PC-3 (cell line): ENCODE measurements around the gene CIB4. TPM values are rescaled to one million over a fixed set of nuclear protein-coding genes. Genes with fewer than 3 reads are reported as not detected.

Source experiments
- ATAC-seq: fragments of 200-7000 bp; cut with Tn5 transposase; 2 replicates; pipeline ENCODE4 v1.9.1; 2020; ENCODE audit warnings: mild to moderate bottlenecking, moderate library complexity
- BruUV-seq: library from RNA; stranded (reverse); fragments of 400-500 nt; replicated peaks from 2 replicates; lab custom pipeline; 2021; lab: Mats Ljungman, UMichigan
- CTCF ChIA-PET: fragments of 300-600 bp; sonication (Branson Sonifier 250); formaldehyde crosslinking; loops from one replicate; lab custom pipeline; 2022; ENCODE audit warnings: antibody characterized with exemption; lab: Charles Lee
- POLR2A ChIA-PET: fragments of 300-600 bp; sonication (Branson Sonifier 250); formaldehyde crosslinking; loops from one replicate; lab custom pipeline; 2022; ENCODE audit warnings: antibody characterized with exemption; ENCODE audit not compliant: unreplicated experiment; lab: Charles Lee
- DNase-seq: peaks from one replicate; pipeline ENCODE4 v3.0.0-alpha.2; 2015
- H2AFZ ChIP-seq: fragments of 300-600 bp; sonication (generic); 2 replicates; pipeline ENCODE4 v1.6.0; 2016; ENCODE audit warnings: antibody characterized with exemption, low read length
- H3F3A ChIP-seq: fragments of 300-600 bp; sonication (generic); one replicate; pipeline ENCODE4 v1.6.0; 2017; ENCODE audit warnings: antibody characterized with exemption, low read length, control low read depth, mild to moderate bottlenecking; ENCODE audit not compliant: unreplicated experiment
- H3K27ac ChIP-seq: fragments of 300-600 bp; sonication (generic); 2 replicates; pipeline ENCODE4 v1.5.1; 2016; ENCODE audit warnings: mild to moderate bottlenecking, low read length
- H3K27me3 ChIP-seq: fragments of 300-600 bp; sonication (generic); 2 replicates; pipeline ENCODE4 v1.6.1; 2016; ENCODE audit warnings: low read length, mixed read lengths
- H3K36me3 ChIP-seq: fragments of 300-600 bp; sonication (generic); 2 replicates; pipeline ENCODE4 v1.6.1; 2016; ENCODE audit warnings: low read depth, mixed run types, low read length, mixed read lengths
- H3K4me1 ChIP-seq: fragments of 300-600 bp; sonication (generic); 2 replicates; pipeline ENCODE4 v1.5.1; 2016; ENCODE audit warnings: low read length; ENCODE audit not compliant: insufficient read depth
- H3K4me2 ChIP-seq: fragments of 300-600 bp; sonication (generic); 2 replicates; pipeline ENCODE4 v1.6.0; 2016; ENCODE audit warnings: low read length
- H3K4me3 ChIP-seq: fragments of 300-600 bp; sonication (generic); 2 replicates; pipeline ENCODE4 v1.5.1; 2016; ENCODE audit warnings: mild to moderate bottlenecking, low read length, mixed read lengths
- H3K79me2 ChIP-seq: fragments of 300-600 bp; sonication (generic); 2 replicates; pipeline ENCODE4 v1.6.1; 2017; ENCODE audit warnings: low read length, mixed read lengths
- H3K9ac ChIP-seq: fragments of 300-600 bp; sonication (generic); 2 replicates; pipeline ENCODE4 v1.6.0; 2016; ENCODE audit warnings: mild to moderate bottlenecking, low read length
- H3K9me2 ChIP-seq: fragments of 300-600 bp; sonication (generic); replicated peaks from 2 replicates; pipeline ENCODE4 v1.6.1; 2016; ENCODE audit warnings: mixed run types, low read length, mixed read lengths
- H3K9me3 ChIP-seq: fragments of 300-600 bp; sonication (generic); 2 replicates; pipeline ENCODE4 v1.6.1; 2016; ENCODE audit warnings: low read length, mixed read lengths
- H4K20me1 ChIP-seq: fragments of 300-600 bp; sonication (generic); 2 replicates; pipeline ENCODE4 v1.6.1; 2016; ENCODE audit warnings: low read length, mixed read lengths
- EZH2 ChIP-seq: fragments of 300-600 bp; sonication (generic); IDR thresholded peaks from one replicate; pipeline ENCODE4 v1.6.1; 2017; ENCODE audit warnings: antibody characterized with exemption, mild to moderate bottlenecking, low read length; ENCODE audit not compliant: unreplicated experiment
- EZH2phosphoT487 ChIP-seq: fragments of 300-600 bp; sonication (generic); IDR thresholded peaks from 2 replicates; pipeline ENCODE4 v1.6.1; 2018; ENCODE audit warnings: mild to moderate bottlenecking, antibody characterized with exemption, low read length, borderline replicate concordance
- intact Hi-C: fragments of 100-400 bp; cut with micrococcal nuclease; formaldehyde crosslinking; loops from 2 replicates; pipeline ENCODE4 v1.9.0; 2023
- total RNA-seq: library from RNA; depleted of rRNA; stranded (reverse); fragments of >200 nt; gene quantifications from 2 replicates; pipeline ENCODE4 v1.2.3, GENCODE V29; 2014
- TF ChIP-seq, protein P1 (sequence below): fragments of 300-600 bp; sonication (generic); conservative IDR thresholded peaks from 2 replicates; pipeline ENCODE4 v1.5.1; 2017; ENCODE audit warnings: antibody characterized with exemption, low read depth, mild to moderate bottlenecking, low read length

CIB4 gene
- total RNA-seq, 1 experiment from 2014 or later = not detected

GRCh38 chr2:26682155-26682554, 41.0 kb upstream of the CIB4 start:
- POLR2A ChIA-PET = no interaction called here
- no TSS peak for BruUV-seq
- no peaks in the 10 kb centered on the region; the same call in 1 of the 2 replicates for H3K9me2 ChIP-seq

DNA sequence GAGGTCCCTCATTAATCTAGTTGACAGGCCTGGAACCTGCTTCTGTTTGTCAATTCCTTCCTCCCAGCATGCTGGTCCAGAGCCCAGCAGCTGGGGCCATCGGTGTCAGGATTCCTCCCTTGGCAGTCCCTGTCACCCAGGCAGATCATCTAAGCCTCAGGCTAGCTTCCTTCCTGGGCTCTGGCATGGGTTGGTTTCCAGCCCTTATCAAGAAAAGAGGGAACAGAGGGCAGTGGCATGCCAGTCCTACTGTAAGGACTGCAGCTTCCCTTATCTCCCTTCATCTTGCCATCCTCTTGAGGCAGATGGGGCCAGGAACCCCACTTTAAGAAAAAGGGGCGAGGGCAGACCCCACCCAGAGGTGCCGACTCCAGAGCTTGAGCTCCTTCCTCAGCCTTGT, 40.5 kb upstream of the CIB4 start:
- peaks cover 24% of the 10 kb centered on the region; the same call in 1 of the 2 replicates for H3K27me3 ChIP-seq
- DNase-seq (no peak), ATAC-seq (no peak)
- no peak overlapping the region for H3K4me3 ChIP-seq
- H3K4me1 ChIP-seq = 0 out of 2 replicates have a peak, but pooled peaks cover 2% of the 10 kb centered on the region
- H2AFZ ChIP-seq = no peak overlapping the region
- H3K9me2 ChIP-seq = no peaks in the 10 kb centered on the region; the same call in 1 of the 2 replicates
- no TSS peak for BruUV-seq
- TF ChIP-seq EZH2 = no peak
- TF ChIP-seq, protein P1, sequence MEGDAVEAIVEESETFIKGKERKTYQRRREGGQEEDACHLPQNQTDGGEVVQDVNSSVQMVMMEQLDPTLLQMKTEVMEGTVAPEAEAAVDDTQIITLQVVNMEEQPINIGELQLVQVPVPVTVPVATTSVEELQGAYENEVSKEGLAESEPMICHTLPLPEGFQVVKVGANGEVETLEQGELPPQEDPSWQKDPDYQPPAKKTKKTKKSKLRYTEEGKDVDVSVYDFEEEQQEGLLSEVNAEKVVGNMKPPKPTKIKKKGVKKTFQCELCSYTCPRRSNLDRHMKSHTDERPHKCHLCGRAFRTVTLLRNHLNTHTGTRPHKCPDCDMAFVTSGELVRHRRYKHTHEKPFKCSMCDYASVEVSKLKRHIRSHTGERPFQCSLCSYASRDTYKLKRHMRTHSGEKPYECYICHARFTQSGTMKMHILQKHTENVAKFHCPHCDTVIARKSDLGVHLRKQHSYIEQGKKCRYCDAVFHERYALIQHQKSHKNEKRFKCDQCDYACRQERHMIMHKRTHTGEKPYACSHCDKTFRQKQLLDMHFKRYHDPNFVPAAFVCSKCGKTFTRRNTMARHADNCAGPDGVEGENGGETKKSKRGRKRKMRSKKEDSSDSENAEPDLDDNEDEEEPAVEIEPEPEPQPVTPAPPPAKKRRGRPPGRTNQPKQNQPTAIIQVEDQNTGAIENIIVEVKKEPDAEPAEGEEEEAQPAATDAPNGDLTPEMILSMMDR = no peak
- no peak for TF ChIP-seq EZH2phosphoT487
- no peaks in the 10 kb centered on the region for H3K9me3 ChIP-seq
- no peaks in the 10 kb centered on the region for H4K20me1 ChIP-seq
- H3K36me3 ChIP-seq = no peaks in the 10 kb centered on the region
- H3F3A ChIP-seq = no peaks in the 10 kb centered on the region
- POLR2A ChIA-PET = no interaction called here
- no peak overlapping the region for H3K27ac ChIP-seq
- H3K79me2 ChIP-seq = no peaks in the 10 kb centered on the region
- intact Hi-C loops = no loop called here
- CTCF ChIA-PET = no interaction called here
- H3K4me2 ChIP-seq = no peak overlapping the region
- H3K9ac ChIP-seq = no peak overlapping the region

More at GRCh38 chr2:26682155-26682554, 41.0 kb upstream of the CIB4 start:
- Histone ChIP-seq H3K4me2 (no peak overlapping the region), H3K79me2 (no peaks in the 10 kb centered on the region), H3K4me1 (0 out of 2 replicates have a peak, but pooled peaks cover 2% of the 10 kb centered on the region), H3K27me3 (peaks cover 27% of the 10 kb centered on the region; the same call in 1 of the 2 replicates), H3K36me3 (no peaks in the 10 kb centered on the region), H3K9me3 (no peaks in the 10 kb centered on the region), H3F3A (no peaks in the 10 kb centered on the region), H2AFZ (no peak overlapping the region), H3K9ac (no peak overlapping the region), H4K20me1 (no peaks in the 10 kb centered on the region), H3K4me3 (no peak overlapping the region), H3K27ac (no peak overlapping the region)
- CTCF ChIA-PET = no interaction called here
- ATAC-seq (no peak), DNase-seq (peak; percentile 10)
- intact Hi-C loops = no loop called here
- TF ChIP-seq, protein P1 = no peak
- TF ChIP-seq EZH2 (no peak), EZH2phosphoT487 (no peak)

- no peak for ATAC-seq
Observed at GRCh38 chr2:26679867-26680266, 38.7 kb upstream of the CIB4 start.

More at GRCh38 chr2:26679867-26680266, 38.7 kb upstream of the CIB4 start:
- Histone ChIP-seq H3K9me2 (no peaks in the 10 kb centered on the region; the same call in 1 of the 2 replicates), H3F3A (no peaks in the 10 kb centered on the region), H2AFZ (no peak overlapping the region), H3K27me3 (peaks cover 18% of the 10 kb centered on the region; the same call in 1 of the 2 replicates), H3K36me3 (no peaks in the 10 kb centered on the region), H3K79me2 (no peaks in the 10 kb centered on the region), H3K27ac (no peak overlapping the region), H3K9ac (no peak overlapping the region), H3K4me2 (no peak overlapping the region), H3K4me1 (0 out of 2 replicates have a peak, but pooled peaks cover 2% of the 10 kb centered on the region), H4K20me1 (no peaks in the 10 kb centered on the region), H3K9me3 (no peaks in the 10 kb centered on the region), H3K4me3 (no peak overlapping the region)
- TF ChIP-seq EZH2phosphoT487 = no peak
- TF ChIP-seq, protein P1 = no peak
- TF ChIP-seq EZH2 = no peak
- CTCF ChIA-PET = no interaction called here
- DNase-seq = no peak
- intact Hi-C loops = no loop called here
- BruUV-seq = no TSS peak
- POLR2A ChIA-PET = no interaction called here
